H1 (cell line): ENCODE measurements around the gene NR3C1. TPM values are rescaled to one million over a fixed set of nuclear protein-coding genes. Genes with fewer than 3 reads are reported as not detected.

ENCODE experiments used
- CTCF ChIA-PET: fragments of 300-600 bp; sonication (Branson Sonifier 250); formaldehyde crosslinking; loops from one replicate; lab custom pipeline; 2021; ENCODE audit not compliant: partially characterized antibody; lab: Charles Lee
- POLR2A ChIA-PET: fragments of 300-600 bp; sonication (Branson Sonifier 250); formaldehyde crosslinking; loops from one replicate; lab custom pipeline; 2021; ENCODE audit warnings: inconsistent platforms; ENCODE audit not compliant: partially characterized antibody; lab: Charles Lee
- DNase-seq, 2 experiments: peaks; one replicate each; pipeline versions ENCODE4 v3.0.0 to v3.0.0-alpha.2; 2010 to 2022; ENCODE audit warnings: low spot score in 2 of 2, low read depth in 1 of 2, mixed read lengths in 1 of 2
- FAIRE-seq: peaks from 2 replicates; lab custom pipeline; 2011; peaks lifted over from hg19 to GRCh38; lab: Jason Lieb, UNC
- H2AFZ ChIP-seq: 2 replicates; pipeline ENCODE4 v1.8.1; 2012; ENCODE audit warnings: low read length, inconsistent platforms
- H2AK5ac ChIP-seq: 2 replicates; pipeline ENCODE4 v1.6.1; 2013; ENCODE audit warnings: low read depth, low read length
- H2BK120ac ChIP-seq: replicated peaks from 2 replicates; pipeline ENCODE3; 2013; ENCODE audit warnings: low read depth, low read length, inconsistent platforms
- H2BK12ac ChIP-seq: 2 replicates; pipeline ENCODE4 v1.6.1; 2013; ENCODE audit warnings: low read depth, low read length
- H2BK15ac ChIP-seq: 2 replicates; pipeline ENCODE4 v1.6.1; 2013; ENCODE audit warnings: low read length
- H2BK20ac ChIP-seq: 2 replicates; pipeline ENCODE4 v1.6.1; 2013; ENCODE audit warnings: low read length
- H2BK5ac ChIP-seq: 2 replicates; pipeline ENCODE4 v1.6.1; 2013; ENCODE audit warnings: low read depth, low read length
- H3K14ac ChIP-seq: 2 replicates; pipeline ENCODE4 v1.6.1; 2013; ENCODE audit warnings: inconsistent platforms; ENCODE audit not compliant: insufficient read length
- H3K18ac ChIP-seq: 2 replicates; pipeline ENCODE4 v1.6.1; 2013; ENCODE audit warnings: low read length; ENCODE audit errors: extremely low read depth
- H3K23ac ChIP-seq: 2 replicates; pipeline ENCODE4 v1.6.1; 2013; ENCODE audit warnings: inconsistent platforms; ENCODE audit not compliant: insufficient read length
- H3K23me2 ChIP-seq: 2 replicates; pipeline ENCODE4 v1.6.1; 2013; ENCODE audit warnings: low read depth, low read length
- H3K27ac ChIP-seq: 2 replicates; pipeline ENCODE4 v1.6.1; 2011; ENCODE audit warnings: low read depth, low read length, inconsistent platforms
- H3K27me3 ChIP-seq, 4 experiments: replicated peaks in 1 of 4; 1 replicate in 1 of 4; 2 replicates in 3 of 4; pipeline versions ENCODE4 v1.6.1 to v1.8.1; 2011 to 2013; ENCODE audit warnings: low read length in 3 of 4, mild to moderate bottlenecking in 3 of 4, inconsistent platforms in 2 of 4, mixed read lengths in 2 of 4, moderate library complexity in 1 of 4; ENCODE audit not compliant: control insufficient read depth in 3 of 4, insufficient read depth in 3 of 4; ENCODE audit errors: extremely low read depth in 1 of 4
- H3K36me3 ChIP-seq, 4 experiments: 2 replicates each; pipeline versions ENCODE4 v1.6.1 to v1.8.1; 2011 to 2013; ENCODE audit warnings: mild to moderate bottlenecking in 4 of 4, low read length in 3 of 4, moderate library complexity in 2 of 4, control low read depth in 1 of 4, inconsistent platforms in 1 of 4; ENCODE audit not compliant: insufficient read depth in 4 of 4, control insufficient read depth in 2 of 4
- H3K4ac ChIP-seq: replicated peaks from 2 replicates; pipeline ENCODE3; 2013; ENCODE audit warnings: low read length, low read depth, mixed read lengths, inconsistent platforms; ENCODE audit not compliant: insufficient read length
- H3K4me1 ChIP-seq, 4 experiments: replicated peaks in 1 of 4; 1 replicate in 1 of 4; 2 replicates in 3 of 4; pipeline versions ENCODE4 v1.6.1 to v1.8.1; 2011 to 2013; ENCODE audit warnings: low read length in 3 of 4, inconsistent platforms in 2 of 4, mixed read lengths in 1 of 4; ENCODE audit not compliant: insufficient read depth in 4 of 4, control insufficient read depth in 3 of 4
- H3K4me2 ChIP-seq, 2 experiments: 2 replicates each; pipeline versions ENCODE4 v1.6.1 to v1.8.1; 2011 to 2013; ENCODE audit warnings: low read depth in 2 of 2, low read length in 2 of 2, control low read depth in 1 of 2, inconsistent platforms in 1 of 2, mild to moderate bottlenecking in 1 of 2; ENCODE audit not compliant: insufficient read depth in 1 of 2
- H3K4me3 ChIP-seq, 4 experiments: fragments of 200-600, 300-600 bp in 1 of 4; sonication (generic), shearing (Covaris generic), sonication (Bioruptor Twin) in 1 of 4; 2 replicates each; pipeline versions ENCODE4 v1.5.1 to v1.8.1; 2011 to 2016; ENCODE audit warnings: low read length in 4 of 4, low read depth in 3 of 4, control low read depth in 2 of 4, inconsistent platforms in 2 of 4, mild to moderate bottlenecking in 2 of 4, mixed read lengths in 1 of 4, moderate library complexity in 1 of 4; ENCODE audit not compliant: insufficient read depth in 2 of 4; ENCODE audit errors: extremely low read depth in 1 of 4
- H3K56ac ChIP-seq: replicated peaks from 2 replicates; pipeline ENCODE3; 2013; ENCODE audit warnings: low read depth, mild to moderate bottlenecking, mixed read lengths, low read length, inconsistent platforms; ENCODE audit not compliant: insufficient read length
- H3K79me1 ChIP-seq: 2 replicates; pipeline ENCODE4 v1.6.1; 2013; ENCODE audit warnings: low read depth, low read length, control low read depth
- H3K79me2 ChIP-seq, 2 experiments: 2 replicates each; pipeline versions ENCODE4 v1.6.1 to v1.8.1; 2012 to 2013; ENCODE audit warnings: low read length in 2 of 2, mild to moderate bottlenecking in 2 of 2, inconsistent platforms in 1 of 2; ENCODE audit not compliant: insufficient read depth in 2 of 2, control insufficient read depth in 1 of 2
- H3K9ac ChIP-seq, 4 experiments: replicated peaks in 1 of 4; 1 replicate in 1 of 4; 2 replicates in 3 of 4; pipeline versions ENCODE4 v1.6.1 to v1.8.1; 2011 to 2013; ENCODE audit warnings: low read depth in 3 of 4, low read length in 3 of 4, control low read depth in 2 of 4, mild to moderate bottlenecking in 2 of 4, moderate library complexity in 2 of 4, inconsistent platforms in 1 of 4; ENCODE audit errors: extremely low read depth in 1 of 4
- H3K9me3 ChIP-seq, 2 experiments: 2 replicates each; pipeline versions ENCODE4 v1.6.1 to v1.8.1; 2012 to 2013; ENCODE audit warnings: mild to moderate bottlenecking in 2 of 2, moderate library complexity in 2 of 2, control low read depth in 1 of 2, inconsistent platforms in 1 of 2, low read depth in 1 of 2, low read length in 1 of 2, mixed read lengths in 1 of 2; ENCODE audit not compliant: insufficient read depth in 2 of 2
- H4K20me1 ChIP-seq, 2 experiments: replicated peaks in 1 of 2; 2 replicates each; pipeline versions ENCODE3 to v1.8.1; 2011 to 2013; ENCODE audit warnings: inconsistent platforms in 2 of 2, low read length in 2 of 2, mild to moderate bottlenecking in 1 of 2; ENCODE audit not compliant: insufficient read depth in 2 of 2, control insufficient read depth in 1 of 2
- H4K5ac ChIP-seq: 2 replicates; pipeline ENCODE4 v1.6.1; 2013; ENCODE audit warnings: low read length, low read depth, mixed read lengths, inconsistent platforms; ENCODE audit not compliant: insufficient read length
- H4K8ac ChIP-seq: 2 replicates; pipeline ENCODE4 v1.8.0; 2013; ENCODE audit warnings: mild to moderate bottlenecking, moderate library complexity, low read length, inconsistent platforms; ENCODE audit not compliant: insufficient read depth; ENCODE audit errors: extremely low read depth
- H4K91ac ChIP-seq: replicated peaks from 2 replicates; pipeline ENCODE3; 2013; ENCODE audit warnings: low read length, mixed read lengths, inconsistent platforms; ENCODE audit not compliant: insufficient read length
- ASH2L ChIP-seq: fragments of 200-600, 300-600 bp; sonication (generic); IDR thresholded peaks from one replicate; pipeline ENCODE4 v1.7.1; 2017; ENCODE audit warnings: low read length
- ATF3 ChIP-seq: IDR thresholded peaks from 2 replicates; pipeline ENCODE4 v1.6.1; 2011; ENCODE audit warnings: low read depth, mild to moderate bottlenecking, low read length; ENCODE audit not compliant: insufficient read depth
- CEBPB ChIP-seq: IDR thresholded peaks from 2 replicates; pipeline ENCODE4 v1.6.1; 2012; ENCODE audit warnings: low read depth, low read length
- CTBP2 ChIP-seq: IDR thresholded peaks from 2 replicates; pipeline ENCODE4 v1.7.0; 2011; ENCODE audit warnings: borderline replicate concordance, mild to moderate bottlenecking, moderate library complexity, mixed read lengths, low read length; ENCODE audit not compliant: insufficient read depth, insufficient read length
- E2F6 ChIP-seq: IDR thresholded peaks from 2 replicates; pipeline ENCODE4 v1.6.1; 2012; ENCODE audit warnings: inconsistent platforms
- RBBP5 ChIP-seq: IDR thresholded peaks from 2 replicates; pipeline ENCODE4 v1.7.1; 2012; ENCODE audit warnings: low read depth, mild to moderate bottlenecking, inconsistent platforms, low read length, moderate library complexity, borderline replicate concordance
- TCF12 ChIP-seq: IDR thresholded peaks from 2 replicates; pipeline ENCODE4 v1.6.1; 2011; ENCODE audit warnings: low read depth, mild to moderate bottlenecking, low read length
- TEAD4 ChIP-seq: IDR thresholded peaks from 2 replicates; pipeline ENCODE4 v1.6.1; 2012; ENCODE audit warnings: low read depth, low read length, inconsistent platforms, mixed read lengths
- ZNF274 ChIP-seq: IDR thresholded peaks from 2 replicates; pipeline ENCODE4 v1.7.0; 2012; ENCODE audit warnings: low read length, borderline replicate concordance; ENCODE audit errors: extremely low read depth
- WGBS, 2 experiments: shearing (Covaris generic) in 1 of 2; methylation state at CpG; one replicate each; pipeline versions ENCODE4 v1.1.6 to v1.1.7; 2013 to 2015; ENCODE audit warnings: low lambda C conversion rate in 2 of 2, mixed read lengths in 2 of 2, inconsistent platforms in 1 of 2, low coverage in 1 of 2, missing lambda C conversion rate in 1 of 2; ENCODE audit not compliant: insufficient replicate concordance in 2 of 2, insufficient coverage in 1 of 2, insufficient read length in 1 of 2; ENCODE audit errors: extremely low coverage in 1 of 2, missing lambda C conversion rate in 1 of 2; 5-methylcytosine and 5-hydroxymethylcytosine counted together
- polyA plus RNA-seq, 7 experiments: library from polyadenylated mRNA; depleted of rRNA in 3 of 7; stranded (reverse) in 5 of 7; unstranded in 2 of 7; fragments of >200 nt in 5 of 7; fragments of 200-250 nt in 2 of 7; gene quantifications; 1 replicate in 5 of 7; 2 replicates in 1 of 7; 4 replicates in 1 of 7; pipeline versions ENCODE4 v1.2.1 to v1.2.3, GENCODE V29; 2011 to 2013; ENCODE audit warnings: missing spikeins in 2 of 7, mixed read lengths in 2 of 7
- total RNA-seq: library from RNA; stranded (reverse); fragmentation: NEBNext Ultra II Directional; extraction: Animal tissue kit (Norgen Biotek cat#: 25700); gene quantifications from 2 replicates; pipeline ENCODE4 v1.2.1, GENCODE V29; 2021

The NR3C1 gene
- total and polyA plus RNA-seq, 2 of the 8 experiments (the other 6 are each of a cell fraction or from before 2014, with no cell fraction given) = 1.7 to 5.4 TPM

- POLR2A ChIA-PET = no interaction called here
- H2BK12ac ChIP-seq = no peak overlapping the region
- no peak overlapping the region for H3K9ac ChIP-seq
- no peak overlapping the region for H3K4me3 ChIP-seq
- H3K4me1 ChIP-seq = no peaks in the 10 kb centered on the region; a peak in 1 of 7 replicates
- no peak overlapping the region for H4K91ac ChIP-seq
- DNase-seq (no peak), FAIRE-seq (no peak)
- no peak overlapping the region for H2BK15ac ChIP-seq
- H3K79me2 ChIP-seq = no peaks in the 10 kb centered on the region
- H4K5ac ChIP-seq = no peak overlapping the region
- CTCF ChIA-PET = no interaction called here
- no peak overlapping the region for H3K23ac ChIP-seq
- no peak overlapping the region for H3K4ac ChIP-seq
- no peak overlapping the region for H3K27ac ChIP-seq
- H3K27me3 ChIP-seq = no peaks in the 10 kb centered on the region
- no peak overlapping the region for H4K8ac ChIP-seq
- WGBS, 2 experiments = 67% methylated on average over 1 of the region's 1 CpG; no CpG with 5 or more reads in 1 of the 2 experiments
- no peak overlapping the region for H3K56ac ChIP-seq
- no peaks in the 10 kb centered on the region for H3K9me3 ChIP-seq
- H2BK120ac ChIP-seq = no peak overlapping the region
- no peak overlapping the region for H2BK20ac ChIP-seq
- H3K14ac ChIP-seq = no peak overlapping the region
- no peak overlapping the region for H3K18ac ChIP-seq
- no peak overlapping the region for H2AFZ ChIP-seq
- TF ChIP-seq CTBP2 = no peak
- no peak for TF ChIP-seq CEBPB
- TF ChIP-seq ASH2L = no peak
- no peak for TF ChIP-seq ZNF274
- no peak for TF ChIP-seq TEAD4
- TF ChIP-seq ATF3 = no peak
- no peak for TF ChIP-seq RBBP5
- TF ChIP-seq TCF12 = no peak
- no peak for TF ChIP-seq E2F6
- H3K79me1 ChIP-seq = no peaks in the 10 kb centered on the region
- no peak overlapping the region for H2AK5ac ChIP-seq
- no peaks in the 10 kb centered on the region for H3K23me2 ChIP-seq
- H2BK5ac ChIP-seq = no peak overlapping the region
- H4K20me1 ChIP-seq = no peaks in the 10 kb centered on the region
- peaks cover 0 to 4% (median 0%) of the 10 kb centered on the region in 4 experiments; a peak in 1 of 8 replicates for H3K36me3 ChIP-seq
- H3K4me2 ChIP-seq = no peak overlapping the region
Observed at GRCh38 chr5:143362664-143363227, 40.7 kb downstream of the NR3C1 start.
